ENCODE results near the gene STARD7. TPM values are rescaled to one million over a fixed set of nuclear protein-coding genes. Genes with fewer than 3 reads are reported as not detected.
"Not testable (repeated sequence)": the region's sequence is repeated elsewhere in the genome, so short reads cannot be mapped to it uniquely, and the experiment has no call there.

STARD7 gene
- polyA plus RNA-seq, 1 donor (not counting 4 experiments of a cell fraction or from before 2014, with no cell fraction given) = 73.4 TPM

DNA sequence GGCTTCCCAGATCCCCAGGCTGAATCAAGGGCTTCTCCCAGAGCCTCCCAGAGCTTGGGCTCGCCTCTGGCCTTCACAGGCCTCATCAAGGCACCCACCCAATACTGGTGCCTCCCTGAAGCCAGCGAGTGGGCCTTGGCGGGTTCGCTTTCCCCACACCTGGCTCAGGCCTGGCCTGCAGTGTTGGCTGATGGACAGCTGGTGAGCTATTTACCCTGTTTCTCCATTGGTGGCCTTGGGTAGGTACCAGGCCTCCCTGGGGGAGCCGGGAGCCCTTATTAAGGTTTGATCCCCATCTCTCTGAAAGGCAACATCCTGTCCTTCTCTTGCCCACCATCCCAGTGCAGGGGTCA is 45.2 kb downstream of the STARD7 start:
- Histone ChIP-seq H3K36me3 (ENCODE audit: control insufficient read depth in 2 of 2, extremely low read depth in 1 of 2, insufficient read depth in 2 of 2, low read length in 2 of 2) (no peaks in the 10 kb centered on the region), H3K4me3 (ENCODE audit: control insufficient read depth in 2 of 3, extremely low read depth in 1 of 3, insufficient read depth in 2 of 3, low read depth in 1 of 3, low read length in 3 of 3) (no peak overlapping the region), H3K27me3 (ENCODE audit: control insufficient read depth, extremely low read depth, insufficient read depth, low read length) (peaks cover 6% of the 10 kb centered on the region), H3K4me2 (ENCODE audit: control insufficient read depth, extremely low read depth, insufficient read depth, low read depth, low read length) (no peak overlapping the region), H2AFZ (ENCODE audit: control insufficient read depth, low read length) (no peak overlapping the region), H3K4me1 (ENCODE audit: control insufficient read depth, extremely low read depth, insufficient read depth, low read length) (no peaks in the 10 kb centered on the region), H4K20me1 (ENCODE audit: control insufficient read depth, extremely low read depth, insufficient read depth, low read length) (no peaks in the 10 kb centered on the region), H3K27ac (ENCODE audit: control insufficient read depth, insufficient read depth, low read length) (no peak overlapping the region), H3K9me3 (ENCODE audit: control insufficient read depth, low read depth, low read length) (no peaks in the 10 kb centered on the region), H3K9ac (ENCODE audit: control insufficient read depth, extremely low read depth, insufficient read depth, low read length) (no peak overlapping the region), H3K9me1 (ENCODE audit: control insufficient read depth, extremely low read depth, insufficient read depth, low read length) (no peaks in the 10 kb centered on the region), H3K79me2 (ENCODE audit: control insufficient read depth, insufficient read depth, low read length) (no peaks in the 10 kb centered on the region)
- dilution Hi-C loops (cut with MboI; ENCODE audit: extremely low pct_ligation_motif_present, low sequenced_read_pairs) = no loop called here
- no peak for TF ChIP-seq EZH2 (IDR thresholded peaks at IDR 0.05; ENCODE audit: low read length)
- TF ChIP-seq, protein P1, sequence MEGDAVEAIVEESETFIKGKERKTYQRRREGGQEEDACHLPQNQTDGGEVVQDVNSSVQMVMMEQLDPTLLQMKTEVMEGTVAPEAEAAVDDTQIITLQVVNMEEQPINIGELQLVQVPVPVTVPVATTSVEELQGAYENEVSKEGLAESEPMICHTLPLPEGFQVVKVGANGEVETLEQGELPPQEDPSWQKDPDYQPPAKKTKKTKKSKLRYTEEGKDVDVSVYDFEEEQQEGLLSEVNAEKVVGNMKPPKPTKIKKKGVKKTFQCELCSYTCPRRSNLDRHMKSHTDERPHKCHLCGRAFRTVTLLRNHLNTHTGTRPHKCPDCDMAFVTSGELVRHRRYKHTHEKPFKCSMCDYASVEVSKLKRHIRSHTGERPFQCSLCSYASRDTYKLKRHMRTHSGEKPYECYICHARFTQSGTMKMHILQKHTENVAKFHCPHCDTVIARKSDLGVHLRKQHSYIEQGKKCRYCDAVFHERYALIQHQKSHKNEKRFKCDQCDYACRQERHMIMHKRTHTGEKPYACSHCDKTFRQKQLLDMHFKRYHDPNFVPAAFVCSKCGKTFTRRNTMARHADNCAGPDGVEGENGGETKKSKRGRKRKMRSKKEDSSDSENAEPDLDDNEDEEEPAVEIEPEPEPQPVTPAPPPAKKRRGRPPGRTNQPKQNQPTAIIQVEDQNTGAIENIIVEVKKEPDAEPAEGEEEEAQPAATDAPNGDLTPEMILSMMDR (optimal IDR thresholded peaks at IDR 0.05 in 1 of 3, IDR thresholded peaks at IDR 0.05 in 1 of 3, conservative IDR thresholded peaks at IDR 0.05 in 1 of 3; ENCODE audit: extremely low read depth in 1 of 3, insufficient read depth in 2 of 3, low read length in 3 of 3) = no peak
- FAIRE-seq (no peak), DNase-seq (ENCODE audit: low read depth, low spot score) (no peak)

DNA sequence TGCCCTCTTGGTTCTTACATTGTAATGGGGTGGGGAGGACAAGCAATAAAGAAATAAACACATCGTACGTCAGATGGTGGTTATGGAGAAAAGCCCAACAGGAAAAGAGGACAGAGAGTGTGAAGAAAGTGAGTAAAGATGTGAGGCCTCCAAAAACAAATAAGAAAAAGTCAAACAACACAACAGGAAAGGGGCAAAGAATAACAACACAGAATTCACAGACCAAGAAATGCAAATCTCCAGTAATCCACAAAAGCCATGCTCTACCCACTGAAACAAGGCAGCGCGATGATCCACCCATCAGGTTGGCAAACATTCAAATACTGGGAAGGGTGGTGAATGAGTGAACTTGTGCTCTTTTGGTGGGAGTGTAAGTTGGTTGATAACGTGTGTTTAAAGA is 46.7 kb downstream of the STARD7 start:
- Histone ChIP-seq H3K27me3 (ENCODE audit: control insufficient read depth, extremely low read depth, insufficient read depth, low read length) (peaks cover 15% of the 10 kb centered on the region), H3K27ac (ENCODE audit: control insufficient read depth, insufficient read depth, low read length) (no peak overlapping the region), H3K4me2 (ENCODE audit: control insufficient read depth, extremely low read depth, insufficient read depth, low read depth, low read length) (no peak overlapping the region), H3K9ac (ENCODE audit: control insufficient read depth, extremely low read depth, insufficient read depth, low read length) (no peak overlapping the region), H3K4me1 (ENCODE audit: control insufficient read depth, extremely low read depth, insufficient read depth, low read length) (no peaks in the 10 kb centered on the region), H3K9me1 (ENCODE audit: control insufficient read depth, extremely low read depth, insufficient read depth, low read length) (no peaks in the 10 kb centered on the region), H3K79me2 (ENCODE audit: control insufficient read depth, insufficient read depth, low read length) (no peaks in the 10 kb centered on the region), H4K20me1 (ENCODE audit: control insufficient read depth, extremely low read depth, insufficient read depth, low read length) (no peaks in the 10 kb centered on the region), H3K36me3 (ENCODE audit: control insufficient read depth in 2 of 2, extremely low read depth in 1 of 2, insufficient read depth in 2 of 2, low read length in 2 of 2) (no peaks in the 10 kb centered on the region), H2AFZ (ENCODE audit: control insufficient read depth, low read length) (no peak overlapping the region), H3K4me3 (ENCODE audit: control insufficient read depth in 2 of 3, extremely low read depth in 1 of 3, insufficient read depth in 2 of 3, low read depth in 1 of 3, low read length in 3 of 3) (no peak overlapping the region), H3K9me3 (ENCODE audit: control insufficient read depth, low read depth, low read length) (no peaks in the 10 kb centered on the region)
- TF ChIP-seq, protein P1 (optimal IDR thresholded peaks at IDR 0.05 in 1 of 3, IDR thresholded peaks at IDR 0.05 in 1 of 3, conservative IDR thresholded peaks at IDR 0.05 in 1 of 3; ENCODE audit: extremely low read depth in 1 of 3, insufficient read depth in 2 of 3, low read length in 3 of 3) = no peak
- no peak for TF ChIP-seq EZH2 (IDR thresholded peaks at IDR 0.05; ENCODE audit: low read length)
- FAIRE-seq (no peak), DNase-seq (ENCODE audit: low read depth, low spot score) (no peak)
- dilution Hi-C loops (cut with MboI; ENCODE audit: extremely low pct_ligation_motif_present, low sequenced_read_pairs) = no loop called here

GRCh38 chr2:96160366-96160765 is 48.3 kb downstream of the STARD7 start:
- peaks cover 22% of the 10 kb centered on the region for H3K27me3 ChIP-seq (ENCODE audit: control insufficient read depth, extremely low read depth, insufficient read depth, low read length)
- H4K20me1 ChIP-seq (ENCODE audit: control insufficient read depth, extremely low read depth, insufficient read depth, low read length); dilution Hi-C loops (cut with MboI; ENCODE audit: extremely low pct_ligation_motif_present, low sequenced_read_pairs); H3K27ac ChIP-seq (ENCODE audit: control insufficient read depth, insufficient read depth, low read length); FAIRE-seq; H3K4me2 ChIP-seq (ENCODE audit: control insufficient read depth, extremely low read depth, insufficient read depth, low read depth, low read length); H3K9me3 ChIP-seq (ENCODE audit: control insufficient read depth, low read depth, low read length); H3K36me3 ChIP-seq (ENCODE audit: control insufficient read depth in 2 of 2, extremely low read depth in 1 of 2, insufficient read depth in 2 of 2, low read length in 2 of 2); H3K4me1 ChIP-seq (ENCODE audit: control insufficient read depth, extremely low read depth, insufficient read depth, low read length); H3K9me1 ChIP-seq (ENCODE audit: control insufficient read depth, extremely low read depth, insufficient read depth, low read length); H3K79me2 ChIP-seq (ENCODE audit: control insufficient read depth, insufficient read depth, low read length); H2AFZ ChIP-seq (ENCODE audit: control insufficient read depth, low read length); DNase-seq (ENCODE audit: low read depth, low spot score); H3K9ac ChIP-seq (ENCODE audit: control insufficient read depth, extremely low read depth, insufficient read depth, low read length); H3K4me3 ChIP-seq (ENCODE audit: control insufficient read depth in 2 of 3, extremely low read depth in 1 of 3, insufficient read depth in 2 of 3, low read depth in 1 of 3, low read length in 3 of 3): not testable (repeated sequence)
